Effector memory CD8-positive, alpha-beta T cell (primary cell): ENCODE measurements around the gene ZNHIT6.
A peak's percentile ranks its signal among the peaks of the same experiment; 100 is the strongest.

Experiments
- ATAC-seq: fragments of 150-1000 bp; cut with Tn5 transposase; replicated peaks from 2 replicates; pipeline ENCODE4 v1.10.0; 2021; ENCODE audit warnings: mild to moderate bottlenecking, moderate library complexity
- DNase-seq, 3 experiments: peaks; one replicate each; pipeline ENCODE4 v3.0.0; 2021
- H3K27ac Mint-ChIP-seq, 2 donors: one replicate each; pipeline ENCODE4 v1.8.0; 2022; ENCODE audit warnings: mild to moderate bottlenecking in 2 of 2, mixed read lengths in 2 of 2, moderate library complexity in 2 of 2
- H3K27me3 Mint-ChIP-seq, 2 donors: one replicate each; pipeline ENCODE4 v1.8.0; 2022; ENCODE audit warnings: mixed read lengths in 2 of 2
- H3K36me3 Mint-ChIP-seq: one replicate; pipeline ENCODE4 v1.8.0; 2022; ENCODE audit warnings: mild to moderate bottlenecking, moderate library complexity, mixed read lengths; ENCODE audit not compliant: insufficient read depth
- H3K4me1 Mint-ChIP-seq, 2 donors: one replicate each; pipeline ENCODE4 v1.8.0; 2022; ENCODE audit warnings: low read depth in 2 of 2, mixed read lengths in 2 of 2
- H3K4me3 Mint-ChIP-seq, 2 donors: one replicate each; pipeline ENCODE4 v1.8.0; 2022; ENCODE audit warnings: mild to moderate bottlenecking in 2 of 2, mixed read lengths in 2 of 2, moderate library complexity in 2 of 2
- H3K9me3 Mint-ChIP-seq, 2 donors: one replicate each; pipeline ENCODE4 v1.8.0; 2022; ENCODE audit warnings: mixed read lengths in 2 of 2

The ZNHIT6 gene

DNA sequence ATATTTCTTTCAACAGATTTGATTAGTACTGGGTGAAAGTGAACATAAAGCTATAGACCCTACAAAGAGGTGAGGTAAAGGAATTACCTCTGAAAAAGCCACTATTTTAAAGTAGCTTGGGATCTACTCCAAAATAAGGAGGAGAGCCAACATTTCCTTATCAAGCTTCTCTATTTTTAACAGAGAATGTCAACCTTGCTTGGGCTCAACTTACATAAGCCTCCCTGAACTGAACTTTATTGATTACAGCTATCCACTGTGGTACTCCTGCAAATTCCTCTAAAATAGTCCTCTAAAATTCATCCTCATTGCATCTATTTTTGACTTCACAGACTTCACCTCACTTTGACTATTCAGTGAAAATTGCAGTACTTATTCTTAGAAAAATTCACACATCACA lies 10.3 kb downstream of the ZNHIT6 start:
- H3K9me3 Mint-ChIP-seq: no peaks in the 10 kb centered on the region
- H3K4me3 Mint-ChIP-seq: no peak overlapping the region
- H3K36me3 Mint-ChIP-seq: peaks cover 60% of the 10 kb centered on the region
- ATAC-seq: no peak
- no peak for DNase-seq
- H3K27ac Mint-ChIP-seq: no peak overlapping the region
- H3K4me1 Mint-ChIP-seq: peaks cover 12 to 14% of the 10 kb centered on the region in 2 donors
- H3K27me3 Mint-ChIP-seq: no peaks in the 10 kb centered on the region

DNA sequence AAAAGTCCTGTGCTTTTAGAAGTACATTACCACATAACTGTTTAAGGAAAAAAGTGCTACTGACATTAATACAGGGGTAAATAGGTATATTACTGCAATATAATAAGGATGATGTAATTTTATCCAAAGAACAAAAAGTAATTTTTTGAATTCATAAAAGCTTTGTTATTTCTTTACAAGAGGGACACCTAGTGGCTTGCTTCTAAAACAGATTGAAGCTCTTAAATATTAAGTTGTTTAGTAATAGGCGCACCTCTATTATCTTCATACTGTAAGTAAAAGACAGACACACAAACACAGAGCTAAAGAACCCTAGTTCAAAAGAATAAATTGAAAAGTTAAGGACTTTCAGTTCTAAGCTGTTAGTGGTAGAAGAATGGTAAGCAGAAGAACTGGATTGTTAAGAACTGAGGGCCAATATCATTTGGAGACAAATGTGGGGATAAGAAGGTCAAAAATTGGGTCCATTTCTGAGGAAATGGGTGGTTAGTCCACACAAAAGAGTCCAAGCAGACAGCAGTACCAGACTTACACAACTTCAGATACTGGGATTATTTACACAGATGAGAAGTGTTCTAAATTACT lies 15.4 kb downstream of the ZNHIT6 start:
- peaks cover 17 to 31% of the 10 kb centered on the region in 2 donors for H3K4me1 Mint-ChIP-seq
- H3K27ac Mint-ChIP-seq: no peak overlapping the region
- no peaks in the 10 kb centered on the region for H3K9me3 Mint-ChIP-seq
- ATAC-seq: no peak
- DNase-seq: no peak
- no peak overlapping the region for H3K4me3 Mint-ChIP-seq
- H3K27me3 Mint-ChIP-seq: no peaks in the 10 kb centered on the region
- H3K36me3 Mint-ChIP-seq: peaks cover 41% of the 10 kb centered on the region

DNA sequence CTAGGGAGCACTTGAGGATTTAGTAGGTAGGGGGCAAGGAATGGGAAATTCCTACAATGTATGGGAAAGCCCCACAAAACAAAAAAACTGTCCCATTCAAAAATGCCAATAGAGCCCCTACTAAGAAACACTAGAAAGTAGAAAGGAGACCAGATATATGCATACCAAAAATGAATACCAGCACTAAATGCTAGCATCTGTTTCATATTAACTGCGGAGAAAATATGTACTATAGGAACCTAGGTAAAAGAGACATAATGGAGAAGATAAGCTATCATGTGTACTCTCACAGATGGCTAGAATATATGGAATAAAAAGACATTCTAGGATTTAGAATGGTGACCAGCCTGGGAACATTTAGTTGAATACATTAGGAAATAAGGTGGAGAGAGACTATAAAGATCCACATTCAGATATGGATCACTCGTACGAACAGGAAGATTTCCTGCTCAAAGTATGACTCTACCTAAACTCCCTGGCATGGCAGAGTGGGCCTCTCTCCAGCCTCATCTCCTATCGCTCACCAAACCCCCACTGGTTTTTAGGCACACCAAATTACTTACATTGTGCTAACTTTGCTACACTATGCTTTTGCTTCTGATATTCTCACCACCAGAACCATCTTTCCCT lies 18.3 kb downstream of the ZNHIT6 start:
- Mint-ChIP-seq H3K27me3 (no peaks in the 10 kb centered on the region), H3K27ac (peak overlapping the region in 1 of 2 donors; percentile 3), H3K9me3 (no peaks in the 10 kb centered on the region), H3K4me3 (no peak overlapping the region), H3K4me1 (peaks cover 9 to 31% of the 10 kb centered on the region in 2 donors), H3K36me3 (peaks cover 26% of the 10 kb centered on the region)
- ATAC-seq (no peak), DNase-seq (no peak)

DNA sequence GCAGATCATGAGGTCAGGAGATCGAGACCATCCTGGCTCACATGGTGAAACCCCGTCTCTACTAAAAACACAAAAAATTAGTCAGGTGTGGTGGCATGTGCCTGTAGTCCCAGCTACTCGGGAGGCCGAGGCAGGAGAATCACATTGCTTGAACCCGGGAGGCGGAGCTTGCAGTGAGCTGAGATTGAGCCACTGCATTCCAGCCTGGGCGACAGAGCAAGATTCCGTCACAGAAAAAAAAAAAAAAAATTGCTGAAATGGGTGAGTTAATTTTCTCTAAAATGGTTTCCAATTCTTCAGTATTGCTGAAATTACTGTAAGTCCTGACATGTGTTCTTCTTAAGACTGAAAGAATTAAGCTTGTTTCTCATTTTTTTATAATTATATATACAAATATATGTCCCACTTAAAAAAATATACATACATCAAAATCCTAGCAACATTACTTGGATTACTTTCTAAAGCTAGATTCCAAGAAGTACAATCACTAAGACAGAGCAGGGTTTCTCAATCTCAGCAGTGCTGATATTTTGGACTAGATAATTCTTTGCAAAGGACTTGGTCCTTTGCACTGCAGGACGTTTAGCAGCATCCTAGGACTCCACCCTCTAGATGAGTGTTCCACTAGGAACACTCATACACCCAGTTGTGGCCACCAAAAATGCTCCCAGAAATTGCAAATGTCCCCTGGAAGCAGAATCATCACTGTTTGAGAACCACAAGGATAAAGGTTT lies 24.8 kb downstream of the ZNHIT6 start:
- no peaks in the 10 kb centered on the region for H3K9me3 Mint-ChIP-seq
- DNase-seq (no peak), ATAC-seq (no peak)
- peaks cover 4 to 7% of the 10 kb centered on the region in 2 donors for H3K4me1 Mint-ChIP-seq
- H3K36me3 Mint-ChIP-seq: peaks cover 33% of the 10 kb centered on the region
- H3K27ac Mint-ChIP-seq: no peak overlapping the region
- no peaks in the 10 kb centered on the region for H3K27me3 Mint-ChIP-seq
- H3K4me3 Mint-ChIP-seq: no peak overlapping the region

DNA sequence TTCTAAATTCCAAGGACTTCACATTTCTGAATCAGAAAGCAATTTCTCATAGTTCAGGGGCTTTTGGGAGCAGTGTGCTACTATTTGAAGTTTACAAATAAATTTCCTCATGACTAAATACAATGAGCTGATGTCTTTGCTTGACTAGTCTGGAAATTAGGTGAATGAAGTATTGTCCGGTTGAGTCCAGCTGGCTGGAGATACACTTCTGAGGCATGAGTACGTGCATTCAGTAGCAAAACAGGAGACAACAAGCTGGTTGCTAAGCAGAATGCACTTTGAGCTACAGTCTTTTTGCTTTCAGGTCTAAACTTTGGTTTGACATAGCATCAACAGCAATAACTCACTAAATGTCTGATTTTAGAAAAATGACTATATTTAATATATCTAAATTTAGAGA lies 27.1 kb downstream of the ZNHIT6 start:
- Mint-ChIP-seq H3K4me3 (no peak overlapping the region), H3K27ac (no peak overlapping the region)
- ATAC-seq: no peak

DNA sequence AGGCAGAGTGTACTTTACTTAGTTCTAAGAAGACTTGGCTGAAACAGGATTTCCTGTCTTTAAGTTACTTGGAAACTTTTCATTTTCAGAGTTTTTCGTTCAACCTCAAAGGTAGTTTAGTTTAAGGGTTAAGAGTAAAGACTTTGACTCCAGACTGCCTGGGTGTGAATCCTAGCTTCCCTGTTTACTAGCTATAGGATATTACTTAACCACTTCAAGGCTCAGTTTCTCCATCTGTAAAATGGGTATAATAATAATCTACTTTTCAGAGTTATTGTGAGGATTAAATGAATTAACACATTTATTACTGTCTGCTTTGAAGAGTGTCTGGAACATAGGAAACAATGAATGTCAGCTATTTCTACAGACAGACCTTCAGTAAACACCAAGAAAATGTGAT lies 30.0 kb downstream of the ZNHIT6 start:
- DNase-seq (no peak), ATAC-seq (no peak)
- H3K36me3 Mint-ChIP-seq: peaks cover 76% of the 10 kb centered on the region
- no peaks in the 10 kb centered on the region for H3K27me3 Mint-ChIP-seq
- no peak overlapping the region for H3K4me3 Mint-ChIP-seq
- no peaks in the 10 kb centered on the region for H3K9me3 Mint-ChIP-seq
- H3K27ac Mint-ChIP-seq: no peak overlapping the region
- peaks cover 0 to 4% of the 10 kb centered on the region in 2 donors for H3K4me1 Mint-ChIP-seq

More for the DNA sequence above, 27.1 kb downstream of the ZNHIT6 start:
- DNase-seq: no peak
- no peaks in the 10 kb centered on the region for H3K27me3 Mint-ChIP-seq
- H3K9me3 Mint-ChIP-seq: no peaks in the 10 kb centered on the region
- H3K36me3 Mint-ChIP-seq: peaks cover 53% of the 10 kb centered on the region
- H3K4me1 Mint-ChIP-seq: peaks cover 4 to 7% of the 10 kb centered on the region in 2 donors

DNA sequence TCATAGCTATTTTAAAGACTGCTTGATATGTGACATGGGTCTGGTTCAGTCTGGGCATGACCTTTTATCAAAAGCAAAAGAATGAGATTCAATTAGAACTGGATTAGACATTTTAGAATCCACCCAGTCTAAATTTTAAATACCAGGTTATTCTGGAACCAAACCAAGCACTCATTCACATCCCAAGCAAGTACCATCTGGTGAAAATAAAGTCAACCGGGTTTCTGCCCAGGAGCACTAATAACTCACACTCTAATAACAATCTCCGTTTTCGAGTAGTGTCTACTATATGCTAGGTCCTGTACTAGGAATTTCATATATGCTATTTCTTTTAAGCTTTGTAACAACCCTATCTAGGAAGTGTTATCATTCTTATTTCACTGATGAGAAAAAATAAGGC lies 30.6 kb downstream of the ZNHIT6 start:
- Mint-ChIP-seq H3K27ac (no peak overlapping the region), H3K36me3 (peaks cover 71% of the 10 kb centered on the region)
- ATAC-seq: no peak

DNA sequence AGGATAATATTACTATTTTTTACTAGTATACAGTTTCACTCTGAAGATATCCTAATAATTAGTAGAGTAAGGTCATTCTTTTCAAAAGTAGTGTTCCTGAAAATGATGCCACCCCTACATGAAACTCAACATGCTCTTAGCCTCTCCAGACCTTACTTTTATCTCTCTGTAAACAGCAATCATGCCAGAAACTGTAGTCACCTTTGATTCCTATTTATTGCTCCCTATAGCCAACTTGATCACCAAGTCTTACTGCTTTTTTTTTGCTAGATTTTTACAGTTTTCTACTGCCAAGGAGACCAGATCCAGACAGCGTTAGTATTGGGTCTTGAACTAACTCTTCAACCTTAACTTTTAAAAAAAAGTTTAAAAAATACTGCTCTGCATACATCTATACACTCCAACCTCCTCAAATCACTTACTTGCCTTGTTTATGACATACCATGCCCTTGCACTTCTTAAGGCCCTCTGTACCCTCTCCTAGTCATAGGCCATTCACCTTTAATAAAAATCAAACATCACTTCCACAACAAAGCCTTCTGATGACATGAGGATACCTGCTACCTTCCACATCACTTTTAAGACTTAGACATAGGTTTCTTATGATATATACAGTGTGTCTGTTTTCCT lies 36.1 kb downstream of the ZNHIT6 start:
- peaks cover 0 to 4% of the 10 kb centered on the region in 2 donors for H3K4me1 Mint-ChIP-seq
- ATAC-seq (no peak), DNase-seq (no peak)
- H3K36me3 Mint-ChIP-seq: peaks cover 44% of the 10 kb centered on the region
- H3K4me3 Mint-ChIP-seq: no peak overlapping the region
- H3K9me3 Mint-ChIP-seq: no peaks in the 10 kb centered on the region
- H3K27ac Mint-ChIP-seq: no peak overlapping the region
- H3K27me3 Mint-ChIP-seq: no peaks in the 10 kb centered on the region

More for the DNA sequence above, 30.6 kb downstream of the ZNHIT6 start:
- DNase-seq: no peak
- Mint-ChIP-seq H3K9me3 (no peaks in the 10 kb centered on the region), H3K4me1 (peaks cover 0 to 4% of the 10 kb centered on the region in 2 donors), H3K4me3 (no peak overlapping the region), H3K27me3 (no peaks in the 10 kb centered on the region)

DNA sequence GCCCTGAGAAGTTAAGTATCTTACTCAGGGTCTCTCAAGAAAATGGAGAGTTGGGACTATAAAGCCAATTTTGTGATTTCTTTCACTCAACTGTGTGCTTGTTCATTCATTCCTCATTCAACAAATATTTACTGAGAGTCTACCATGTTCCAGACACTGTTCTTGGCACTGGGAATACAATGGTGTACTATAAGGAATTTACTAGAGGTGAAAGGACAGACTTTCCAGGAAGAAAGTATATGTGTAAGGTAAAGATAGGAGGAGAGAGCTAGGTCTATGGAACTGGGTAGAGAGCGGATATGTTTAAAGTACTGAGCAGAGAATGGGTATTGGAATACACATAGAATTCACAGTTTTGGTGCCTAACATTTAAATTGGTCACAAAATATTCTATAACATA lies 42.3 kb downstream of the ZNHIT6 start:
- peaks cover 17% of the 10 kb centered on the region for H3K36me3 Mint-ChIP-seq
- no peaks in the 10 kb centered on the region for H3K27me3 Mint-ChIP-seq
- H3K27ac Mint-ChIP-seq: no peak overlapping the region
- ATAC-seq (no peak), DNase-seq (no peak)
- H3K9me3 Mint-ChIP-seq: no peaks in the 10 kb centered on the region
- H3K4me3 Mint-ChIP-seq: no peak overlapping the region
- H3K4me1 Mint-ChIP-seq: peaks cover 0 to 15% of the 10 kb centered on the region in 2 donors

DNA sequence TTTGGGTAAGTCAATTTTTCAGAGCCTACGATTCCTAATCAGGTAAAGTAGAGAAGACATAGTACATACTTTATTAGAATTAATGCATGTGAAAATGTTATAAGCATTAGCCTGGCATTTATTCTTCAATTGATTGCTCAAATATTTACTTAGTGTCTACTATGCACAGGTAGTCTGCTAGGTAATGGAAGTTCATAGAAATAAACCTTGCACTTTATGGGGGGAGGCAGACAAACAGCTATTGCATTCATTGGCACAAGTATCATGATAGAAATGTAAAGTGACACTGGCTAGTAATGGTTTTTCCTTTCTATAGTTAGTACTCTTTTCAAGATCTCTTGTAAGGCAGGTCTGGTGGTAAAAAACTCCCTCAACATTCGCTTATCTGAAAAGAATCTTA lies 44.9 kb downstream of the ZNHIT6 start:
- Mint-ChIP-seq H3K36me3 (peaks cover 16% of the 10 kb centered on the region), H3K4me1 (peaks cover 0 to 11% of the 10 kb centered on the region in 2 donors), H3K27ac (no peak overlapping the region), H3K9me3 (no peaks in the 10 kb centered on the region), H3K27me3 (no peaks in the 10 kb centered on the region), H3K4me3 (no peak overlapping the region)
- no peak for DNase-seq
- ATAC-seq: no peak

DNA sequence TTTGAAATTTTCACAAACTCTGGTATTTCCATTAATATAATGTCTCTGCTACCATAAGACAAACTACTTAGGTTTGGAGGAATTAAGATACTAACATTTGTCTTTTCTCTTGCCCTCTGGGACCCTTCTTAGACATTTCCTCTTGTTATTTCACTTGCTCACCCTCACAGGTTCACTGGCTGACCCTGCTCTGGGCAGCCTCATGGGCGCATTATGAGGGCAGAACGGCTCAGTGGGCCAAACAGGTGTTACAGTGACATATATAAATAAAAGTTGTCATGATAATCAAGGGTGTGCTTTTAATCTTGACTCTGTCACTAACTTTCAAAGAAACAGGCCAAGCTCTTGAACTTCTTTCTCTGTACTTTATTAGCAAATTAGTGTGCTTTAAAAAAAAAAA lies 46.5 kb downstream of the ZNHIT6 start:
- no peaks in the 10 kb centered on the region for H3K27me3 Mint-ChIP-seq
- no peak for DNase-seq
- H3K4me1 Mint-ChIP-seq: peaks cover 0 to 11% of the 10 kb centered on the region in 2 donors
- peaks cover 5% of the 10 kb centered on the region for H3K36me3 Mint-ChIP-seq
- H3K27ac Mint-ChIP-seq: peak overlapping the region in 1 of 2 donors; percentile 60
- no peaks in the 10 kb centered on the region for H3K9me3 Mint-ChIP-seq
- H3K4me3 Mint-ChIP-seq: no peak overlapping the region
- no peak for ATAC-seq

DNA sequence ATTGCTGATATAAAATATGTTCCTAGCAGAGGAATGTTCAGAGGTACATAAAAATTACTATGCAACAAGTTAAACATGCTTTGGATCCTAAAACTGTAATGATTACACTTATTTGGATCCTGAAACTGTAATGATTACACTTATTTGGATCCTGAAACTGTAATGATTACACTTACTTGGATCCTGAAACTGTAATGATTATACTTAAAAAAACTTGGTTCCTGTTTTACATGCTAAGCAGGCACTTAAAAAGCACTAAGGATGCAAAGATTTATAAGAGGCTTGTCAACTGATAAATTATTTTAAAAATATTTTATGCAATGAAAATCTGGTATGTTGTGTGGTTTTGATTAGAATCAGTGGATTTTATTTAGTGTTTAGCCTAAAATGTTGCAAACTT lies 47.7 kb downstream of the ZNHIT6 start:
- no peaks in the 10 kb centered on the region for H3K9me3 Mint-ChIP-seq
- peaks cover 3 to 11% of the 10 kb centered on the region in 2 donors for H3K4me1 Mint-ChIP-seq
- no peak overlapping the region for H3K27ac Mint-ChIP-seq
- H3K27me3 Mint-ChIP-seq: no peaks in the 10 kb centered on the region
- H3K4me3 Mint-ChIP-seq: no peak overlapping the region
- no peak for DNase-seq
- H3K36me3 Mint-ChIP-seq: peaks cover 3% of the 10 kb centered on the region
- no peak for ATAC-seq

DNA sequence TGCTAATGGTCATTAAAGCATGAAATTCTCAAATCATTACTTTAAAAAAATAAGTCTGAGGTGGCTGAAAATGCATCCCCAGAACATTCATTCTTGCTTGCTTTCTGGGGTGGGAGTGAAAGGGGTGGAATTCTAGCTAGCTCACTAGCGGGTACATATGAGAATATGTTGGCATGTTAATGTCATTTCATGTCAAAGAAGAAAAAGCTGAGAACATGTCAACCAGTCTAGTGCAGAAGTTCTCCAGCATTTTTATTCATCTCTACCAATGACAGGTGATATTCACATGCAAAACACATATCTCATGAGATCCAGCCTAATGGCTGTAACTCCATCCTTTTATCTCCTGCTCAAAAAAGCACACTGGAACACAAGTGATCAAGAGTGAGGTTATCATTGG lies 49.1 kb downstream of the ZNHIT6 start:
- peak overlapping the region in 1 of 2 donors; percentile 13 for H3K27ac Mint-ChIP-seq

More for the DNA sequence above, 49.1 kb downstream of the ZNHIT6 start:
- H3K27me3 Mint-ChIP-seq: no peaks in the 10 kb centered on the region
- no peaks in the 10 kb centered on the region for H3K9me3 Mint-ChIP-seq
- DNase-seq: no peak
- ATAC-seq: no peak
- peaks cover 3% of the 10 kb centered on the region for H3K36me3 Mint-ChIP-seq
- H3K4me3 Mint-ChIP-seq: no peak overlapping the region
- H3K4me1 Mint-ChIP-seq: peaks cover 3 to 9% of the 10 kb centered on the region in 2 donors
